ENCODE measurements around the gene SCT. TPM values are rescaled to one million over a fixed set of nuclear protein-coding genes. Genes with fewer than 3 reads are reported as not detected.

SCT gene
- 2.0 and 2.2 TPM in 2 replicates for total RNA-seq (2021; fragmentation: NEBNext Ultra II Directional; extraction: Animal tissue kit (Norgen Biotek cat#: 25700))
- 1.7 and 3.7 TPM in 2 replicates for polyA plus RNA-seq (2011; rRNA removed)
- 1.3 TPM for polyA plus RNA-seq (2011; cell fraction: cytosol; rRNA removed)
- 3.1 TPM for polyA plus RNA-seq (2011; cell fraction: nucleus; rRNA removed)
- 1.0 to 2.0 TPM (median 1.5 TPM) in 3 of 4 replicates, not detected in the other for polyA plus RNA-seq (2012, experiment 1 of 2)
- not detected for polyA plus RNA-seq (2012, experiment 2 of 2)
- 1.2 TPM for polyA plus RNA-seq (2013, experiment 1 of 2)
- 1.4 TPM for polyA plus RNA-seq (2013, experiment 2 of 2)
- polyA minus RNA-seq (2011; rRNA and poly(A)+ RNA removed) = not detected in 2 replicates
- not detected for polyA minus RNA-seq (2011; cell fraction: cytosol; rRNA and poly(A)+ RNA removed)
- polyA minus RNA-seq (2011; cell fraction: nucleus; rRNA and poly(A)+ RNA removed) = not detected
- long read RNA-seq, experiment 1, partial matches to known transcripts = 1 of 5 reads
- long read RNA-seq, experiment 1, other reads (novel, unspliced or antisense) = 0 of 5 reads
- long read RNA-seq, experiment 2 = 0 reads

GRCh38 chr11:626475-627307 lies at the start of gene SCT:
TSS of gene SCT (minus strand) at chr11:627181. CDS start at chr11:627143, 38 bp downstream.
- Histone ChIP-seq H4K20me1 (replicated peaks in 1 of 2; ENCODE audit: control insufficient read depth in 1 of 2, insufficient read depth in 2 of 2, low read length in 2 of 2) (peaks cover 0 to 7% of the 10 kb centered on the region in 2 experiments), H3K79me1 (ENCODE audit: low read depth, low read length) (no peaks in the 10 kb centered on the region), H3K9ac (replicated peaks in 1 of 4; ENCODE audit: extremely low read depth in 1 of 4, low read depth in 3 of 4, low read length in 3 of 4) (no peak within 1 kb of the TSS), H2BK20ac (ENCODE audit: low read length) (no peak within 1 kb of the TSS), H3K36me3 (ENCODE audit: control insufficient read depth in 2 of 4, insufficient read depth in 4 of 4, low read length in 3 of 4) (no peaks in the 10 kb centered on the region), H2BK120ac (replicated peaks; ENCODE audit: low read depth, low read length) (no peak within 1 kb of the TSS), H2BK5ac (ENCODE audit: low read depth, low read length) (no peak within 1 kb of the TSS), H3K9me3 (ENCODE audit: insufficient read depth in 2 of 2, low read depth in 1 of 2, low read length in 1 of 2) (no peaks in the 10 kb centered on the region), H3K4ac (replicated peaks; ENCODE audit: insufficient read length, low read depth, low read length) (no peak within 1 kb of the TSS), H3K79me2 (ENCODE audit: control insufficient read depth in 1 of 2, insufficient read depth in 2 of 2, low read length in 2 of 2) (no peaks in the 10 kb centered on the region), H4K5ac (ENCODE audit: insufficient read length, low read depth, low read length) (no peak within 1 kb of the TSS), H3K4me3 (ENCODE audit: extremely low read depth in 1 of 4, insufficient read depth in 2 of 4, low read depth in 3 of 4, low read length in 4 of 4) (peak within 1 kb of the TSS in 3 of 4 experiments; percentile 5 to 57 (median 17); a peak in 4 of 8 replicates), H2AK5ac (ENCODE audit: low read depth, low read length) (no peak within 1 kb of the TSS), H3K23me2 (ENCODE audit: low read depth, low read length) (no peaks in the 10 kb centered on the region; the same call in 1 of the 2 replicates), H3K27me3 (replicated peaks in 1 of 4; ENCODE audit: control insufficient read depth in 3 of 4, extremely low read depth in 1 of 4, insufficient read depth in 3 of 4, low read length in 3 of 4) (peaks cover 3 to 14% (median 10%) of the 10 kb centered on the region in 4 experiments; a peak in 6 of 7 replicates), H3K23ac (ENCODE audit: insufficient read length) (no peak within 1 kb of the TSS), H3K4me1 (replicated peaks in 1 of 4; ENCODE audit: control insufficient read depth in 3 of 4, insufficient read depth in 4 of 4, low read length in 3 of 4) (peaks cover 0 to 6% (median under 1%) of the 10 kb centered on the region in 4 experiments; a peak in 2 of 7 replicates), H2AFZ (ENCODE audit: low read length) (no peak within 1 kb of the TSS), H3K56ac (replicated peaks; ENCODE audit: insufficient read length, low read depth, low read length) (no peak within 1 kb of the TSS), H3K4me2 (ENCODE audit: insufficient read depth in 1 of 2, low read depth in 2 of 2, low read length in 2 of 2) (peak within 1 kb of the TSS; percentile 39 to 71; a peak in 3 of 4 replicates), H4K91ac (replicated peaks; ENCODE audit: insufficient read length, low read length) (no peak within 1 kb of the TSS), H3K18ac (ENCODE audit: extremely low read depth, low read length) (no peak within 1 kb of the TSS; the same call in 1 of the 2 replicates), H2BK15ac (ENCODE audit: low read length) (no peak within 1 kb of the TSS), H2BK12ac (ENCODE audit: low read depth, low read length) (no peak within 1 kb of the TSS), H3K14ac (ENCODE audit: insufficient read length) (no peak within 1 kb of the TSS), H4K8ac (ENCODE audit: extremely low read depth, insufficient read depth, low read length) (no peak within 1 kb of the TSS; the same call in 1 of the 2 replicates), H3K27ac (ENCODE audit: low read depth, low read length) (no peak within 1 kb of the TSS)
- DNase-seq (ENCODE audit: low read depth in 1 of 2, low spot score in 2 of 2) (no peak), FAIRE-seq (no peak)
- ChIA-PET POLR2A (ENCODE audit: partially characterized antibody) (interaction anchor here (0.8 to 2.5 kb wide), 8 partner anchors 9 to 233 kb away, joined by 3 to 8 read pairs (median 6); partner anchors contain the start of genes DRD4, IRF7 and LRRC56), CTCF (ENCODE audit: partially characterized antibody) (interaction anchor here (0.8 to 1.5 kb wide), 3 partner anchors 29 to 36 kb away, joined by 3 read pairs; no protein-coding TSS in a partner anchor)
- WGBS, 2 experiments (ENCODE audit: extremely low coverage in 1 of 2, insufficient coverage in 1 of 2, insufficient read length in 1 of 2, insufficient replicate concordance in 2 of 2, low coverage in 1 of 2, low lambda C conversion rate in 2 of 2, missing lambda C conversion rate in 1 of 2) = 18% methylated on average over 13 of the region's 72 CpGs; no CpG with 5 or more reads in 1 of the 2 experiments
- TF ChIP-seq SP2 (IDR thresholded peaks at IDR 0.05; ENCODE audit: low read length) (no peak), POLR2AphosphoS5 (IDR thresholded peaks at IDR 0.05; ENCODE audit: low read depth, low read length) (no peak), SP1 (IDR thresholded peaks at IDR 0.05; ENCODE audit: low read depth, low read length) (no peak), BCL11A (IDR thresholded peaks at IDR 0.05; ENCODE audit: low read depth in 2 of 2, low read length in 2 of 2) (no peak), EGR1 (IDR thresholded peaks at IDR 0.05; ENCODE audit: borderline replicate concordance, low read depth, low read length) (no peak), POLR2A (IDR thresholded peaks at IDR 0.05; ENCODE audit: control extremely low read depth in 1 of 2, low read depth in 2 of 2, low read length in 2 of 2) (no peak), KDM5A (IDR thresholded peaks at IDR 0.05; ENCODE audit: low read length) (no peak), CHD1 (IDR thresholded peaks at IDR 0.05; ENCODE audit: low read depth, low read length) (no peak), HDAC2 (IDR thresholded peaks at IDR 0.05; ENCODE audit: borderline replicate concordance in 1 of 2, low read depth in 2 of 2, low read length in 2 of 2) (no peak), SIN3A (conservative IDR thresholded peaks at IDR 0.05 in 1 of 2, IDR thresholded peaks at IDR 0.05 in 1 of 2; ENCODE audit: low read depth in 1 of 2, low read length in 2 of 2) (no peak)
